ENCODE results near the gene RNF152. TPM values are rescaled to one million over a fixed set of nuclear protein-coding genes. Genes with fewer than 3 reads are reported as not detected.

Gene RNF152
- polyA plus RNA-seq, 4 donors: 7.9 to 9.8 (median 8.7) TPM

- no peak for DNase-seq (ENCODE audit: low read depth in 4 of 4, low spot score in 3 of 4)
These were observed 37.1 kb downstream of the RNF152 start for GRCh38 chr18:61855449-61856378.

GRCh38 chr18:61854578-61855448, 38.0 kb downstream of the RNF152 start:
- DNase-seq (ENCODE audit: low read depth in 4 of 4, low spot score in 3 of 4): no peak

GRCh38 chr18:61853855-61854254, 39.0 kb downstream of the RNF152 start:
- DNase-seq (ENCODE audit: low read depth in 4 of 4, low spot score in 3 of 4): no peak

- DNase-seq (ENCODE audit: low read depth in 4 of 4, low spot score in 3 of 4): no peak
These were observed 40.3 kb downstream of the RNF152 start for GRCh38 chr18:61852496-61852895.

- DNase-seq (ENCODE audit: low read depth in 4 of 4, low spot score in 3 of 4): no peak
These were observed 40.8 kb downstream of the RNF152 start for GRCh38 chr18:61851940-61852451.

- no peak for DNase-seq (ENCODE audit: low read depth in 4 of 4, low spot score in 3 of 4)
These were observed 41.5 kb downstream of the RNF152 start for GRCh38 chr18:61851279-61851678.

GRCh38 chr18:61850756-61851155, 42.1 kb downstream of the RNF152 start:
- DNase-seq (ENCODE audit: low read depth in 4 of 4, low spot score in 3 of 4): no peak

- DNase-seq (ENCODE audit: low read depth in 4 of 4, low spot score in 3 of 4): no peak
These were observed 45.5 kb downstream of the RNF152 start for GRCh38 chr18:61847164-61847791.

- DNase-seq (ENCODE audit: low read depth in 4 of 4, low spot score in 3 of 4): no peak
These were observed 47.6 kb downstream of the RNF152 start for GRCh38 chr18:61845197-61845596.

GRCh38 chr18:61844726-61845125, 48.1 kb downstream of the RNF152 start:
- no peak for DNase-seq (ENCODE audit: low read depth in 4 of 4, low spot score in 3 of 4)

- DNase-seq (ENCODE audit: low read depth in 4 of 4, low spot score in 3 of 4): no peak
These were observed 50.7 kb downstream of the RNF152 start for GRCh38 chr18:61842146-61842545.

- DNase-seq (ENCODE audit: low read depth in 4 of 4, low spot score in 3 of 4): no peak
These were observed 51.1 kb downstream of the RNF152 start for GRCh38 chr18:61841706-61842105.

GRCh38 chr18:61840324-61840723, 52.5 kb downstream of the RNF152 start:
- DNase-seq (ENCODE audit: low read depth in 4 of 4, low spot score in 3 of 4): no peak

- DNase-seq (ENCODE audit: low read depth in 4 of 4, low spot score in 3 of 4): no peak
These were observed 54.3 kb downstream of the RNF152 start for GRCh38 chr18:61838521-61838920.

GRCh38 chr18:61833978-61834377, 58.8 kb downstream of the RNF152 start:
- no peak for DNase-seq (ENCODE audit: low read depth in 4 of 4, low spot score in 3 of 4)

- DNase-seq (ENCODE audit: low read depth in 4 of 4, low spot score in 3 of 4): no peak
These were observed 59.4 kb downstream of the RNF152 start for GRCh38 chr18:61833387-61833786.

- no peak for DNase-seq (ENCODE audit: low read depth in 4 of 4, low spot score in 3 of 4)
These were observed 59.9 kb downstream of the RNF152 start for GRCh38 chr18:61832858-61833257.

GRCh38 chr18:61831071-61831470, 61.7 kb downstream of the RNF152 start:
- no peak for DNase-seq (ENCODE audit: low read depth in 4 of 4, low spot score in 3 of 4)

- DNase-seq (ENCODE audit: low read depth in 4 of 4, low spot score in 3 of 4): no peak
These were observed 63.7 kb downstream of the RNF152 start for GRCh38 chr18:61829108-61829507.

- DNase-seq (ENCODE audit: low read depth in 4 of 4, low spot score in 3 of 4): no peak
These were observed 65.2 kb downstream of the RNF152 start for GRCh38 chr18:61827591-61827990.

GRCh38 chr18:61825386-61825785, 67.4 kb downstream of the RNF152 start:
- no peak for DNase-seq (ENCODE audit: low read depth in 4 of 4, low spot score in 3 of 4)
